Measurements from ENCODE around the gene IGFL4.

Gene IGFL4

GRCh38 chr19:46063201-46063600 is 22.4 kb upstream of the IGFL4 start:
- DNase-seq (ENCODE audit: low spot score), result no peak

- no peak for DNase-seq (ENCODE audit: low spot score)
Observed at GRCh38 chr19:46060012-46060411, 19.2 kb upstream of the IGFL4 start.

GRCh38 chr19:46058778-46059177 is 18.0 kb upstream of the IGFL4 start:
- DNase-seq (ENCODE audit: low spot score), result no peak

- DNase-seq (ENCODE audit: low spot score), result no peak
Observed at GRCh38 chr19:46056536-46056935, 15.7 kb upstream of the IGFL4 start.

GRCh38 chr19:46052896-46053295 is 12.1 kb upstream of the IGFL4 start:
- DNase-seq (ENCODE audit: low spot score), result no peak

GRCh38 chr19:46049597-46049996 is 8.8 kb upstream of the IGFL4 start:
- no peak for DNase-seq (ENCODE audit: low spot score)

GRCh38 chr19:46043519-46043918 is 2.7 kb upstream of the IGFL4 start:
- DNase-seq (ENCODE audit: low spot score), result no peak

- DNase-seq (ENCODE audit: low spot score), result no peak
Observed at GRCh38 chr19:46042252-46042883, 1.6 kb upstream of the IGFL4 start.

- no peak for DNase-seq (ENCODE audit: low spot score)
Observed at GRCh38 chr19:46040125-46040524, 677 bp downstream of the IGFL4 start.

GRCh38 chr19:46036744-46037128 is 4.1 kb downstream of the IGFL4 start:
- DNase-seq (ENCODE audit: low spot score), result no peak

GRCh38 chr19:46035986-46036743 is 4.6 kb downstream of the IGFL4 start:
- no peak for DNase-seq (ENCODE audit: low spot score)

GRCh38 chr19:46035546-46035945 is 5.3 kb downstream of the IGFL4 start:
- no peak for DNase-seq (ENCODE audit: low spot score)

GRCh38 chr19:46033401-46033800 is 7.4 kb downstream of the IGFL4 start:
- no peak for DNase-seq (ENCODE audit: low spot score)

- no peak for DNase-seq (ENCODE audit: low spot score)
Observed at GRCh38 chr19:46032597-46033025, 8.2 kb downstream of the IGFL4 start.

- DNase-seq (ENCODE audit: low spot score), result no peak
Observed at GRCh38 chr19:46031781-46032596, 8.8 kb downstream of the IGFL4 start.

- DNase-seq (ENCODE audit: low spot score), result no peak
Observed at GRCh38 chr19:46030812-46031550, 9.8 kb downstream of the IGFL4 start.

- no peak for DNase-seq (ENCODE audit: low spot score)
Observed at GRCh38 chr19:46025835-46026234, 15.0 kb downstream of the IGFL4 start.

- no peak for DNase-seq (ENCODE audit: low spot score)
Observed at GRCh38 chr19:46023311-46023779, 17.5 kb downstream of the IGFL4 start.

GRCh38 chr19:46022431-46023310 is 18.1 kb downstream of the IGFL4 start, which contains the start of gene PGLYRP1:
PGLYRP1 (minus strand) TSS chr19:46023053; CDS start chr19:46023021, 32 bp downstream.
- DNase-seq (ENCODE audit: low spot score), result no peak

- DNase-seq (ENCODE audit: low spot score), result no peak
Observed at GRCh38 chr19:46022061-46022430, 18.8 kb downstream of the IGFL4 start.

- no peak for DNase-seq (ENCODE audit: low spot score)
Observed at GRCh38 chr19:46021531-46022041, 19.2 kb downstream of the IGFL4 start.

Data from hematopoietic multipotent progenitor cell treated with erythropoietin and hydrocortisone succinate and interleukin-3 and kit ligand, for 15 days (in vitro differentiated cells).